HepG2 (cell line): ENCODE results near the gene ADAT3. TPM values are rescaled to one million over a fixed set of nuclear protein-coding genes. Genes with fewer than 3 reads are reported as not detected.

ENCODE experiments used
- AGO2 ChIP-seq: fragments of 200-400 bp; formaldehyde crosslinking; optimal IDR thresholded peaks from 2 replicates; pipeline ENCODE3; 2017; ENCODE audit warnings: mild to moderate bottlenecking, low read depth, low read length, moderate library complexity
- ARHGAP35 ChIP-seq: sonication (generic); formaldehyde crosslinking; IDR thresholded peaks from 2 replicates; pipeline ENCODE4 v1.9.0; 2022; ENCODE audit warnings: mild to moderate bottlenecking, inconsistent platforms, moderate library complexity, missing genetic modification reagents, borderline replicate concordance
- CHCHD3 ChIP-seq: sonication (generic); formaldehyde crosslinking; IDR thresholded peaks from 2 replicates; pipeline ENCODE4 v1.8.0; 2022; ENCODE audit warnings: mild to moderate bottlenecking, missing genetic modification reagents, moderate library complexity
- CSRNP1 ChIP-seq: sonication (generic); formaldehyde crosslinking; IDR thresholded peaks from 2 replicates; pipeline ENCODE4 v1.8.1; 2023; ENCODE audit warnings: mild to moderate bottlenecking, missing genetic modification reagents
- DMAP1 ChIP-seq: IDR thresholded peaks from 2 replicates; pipeline ENCODE4 v1.6.1; 2016
- DR1 ChIP-seq: sonication (generic); formaldehyde crosslinking; IDR thresholded peaks from 2 replicates; pipeline ENCODE4 v1.8.0; 2021; ENCODE audit warnings: mild to moderate bottlenecking, missing genetic modification reagents, inconsistent platforms
- FOXA3 ChIP-seq: IDR thresholded peaks from 2 replicates; pipeline ENCODE4 v1.6.1; 2016; ENCODE audit warnings: missing genetic modification reagents, missing compliant biosample characterization
- GTF2F1 ChIP-seq: fragments of 150-350 bp; IDR thresholded peaks from 2 replicates; pipeline ENCODE4 v1.6.1; 2014; ENCODE audit warnings: low read length
- KDM5B ChIP-seq: sonication (generic); formaldehyde crosslinking; IDR thresholded peaks from 2 replicates; pipeline ENCODE4 v1.4.0; 2020; ENCODE audit warnings: missing genetic modification reagents, mild to moderate bottlenecking, borderline replicate concordance
- KLF15 ChIP-seq: sonication (generic); formaldehyde crosslinking; IDR thresholded peaks from 2 replicates; pipeline ENCODE4 v1.8.1; 2023; ENCODE audit warnings: borderline replicate concordance, mild to moderate bottlenecking, inconsistent platforms, missing genetic modification reagents, mixed read lengths
- MNT ChIP-seq: fragments of 450-650 bp; IDR thresholded peaks from 2 replicates; pipeline ENCODE4 v1.6.1; 2016
- NFATC3 ChIP-seq: sonication (generic); formaldehyde crosslinking; IDR thresholded peaks from 2 replicates; pipeline ENCODE4 v1.5.1; 2020; ENCODE audit warnings: mild to moderate bottlenecking, missing genetic modification reagents
- NRL ChIP-seq: sonication (generic); formaldehyde crosslinking; IDR thresholded peaks from 2 replicates; pipeline ENCODE4 v1.5.0; 2020; ENCODE audit warnings: missing genetic modification reagents, mild to moderate bottlenecking, moderate library complexity, borderline replicate concordance
- RBAK ChIP-seq: sonication (generic); formaldehyde crosslinking; IDR thresholded peaks from 2 replicates; pipeline ENCODE4 v1.5.1; 2020; ENCODE audit warnings: mild to moderate bottlenecking, missing genetic modification reagents
- THRA ChIP-seq: sonication (generic); formaldehyde crosslinking; IDR thresholded peaks from 2 replicates; pipeline ENCODE4 v1.4.0; 2020; ENCODE audit warnings: missing genetic modification reagents, borderline replicate concordance
- WIZ ChIP-seq: sonication (generic); formaldehyde crosslinking; IDR thresholded peaks from 2 replicates; pipeline ENCODE4 v1.5.1; 2020; ENCODE audit warnings: mild to moderate bottlenecking, missing genetic modification reagents
- XBP1 ChIP-seq: sonication (generic); formaldehyde crosslinking; IDR thresholded peaks from 2 replicates; pipeline ENCODE4 v1.5.0; 2020; ENCODE audit warnings: missing genetic modification reagents
- ZBTB33 ChIP-seq: sonication (generic); formaldehyde crosslinking; IDR thresholded peaks from 2 replicates; pipeline ENCODE4 v1.4.0; 2020; ENCODE audit warnings: missing genetic modification reagents
- ZBTB7B ChIP-seq: sonication (generic); formaldehyde crosslinking; IDR thresholded peaks from 2 replicates; pipeline ENCODE4 v1.4.0; 2020; ENCODE audit warnings: missing genetic modification reagents
- ZBTB8A ChIP-seq: sonication (generic); formaldehyde crosslinking; IDR thresholded peaks from 2 replicates; pipeline ENCODE4 v1.4.0; 2020; ENCODE audit warnings: mild to moderate bottlenecking, low read depth, missing genetic modification reagents, borderline replicate concordance
- ZFP1 ChIP-seq: IDR thresholded peaks from 2 replicates; pipeline ENCODE4 v1.6.1; 2016
- ZNF224 ChIP-seq: sonication (generic); formaldehyde crosslinking; IDR thresholded peaks from 2 replicates; pipeline ENCODE4 v1.5.0; 2020; ENCODE audit warnings: mild to moderate bottlenecking, missing genetic modification reagents
- ZNF274 ChIP-seq: sonication (generic); formaldehyde crosslinking; IDR thresholded peaks from 2 replicates; pipeline ENCODE4 v1.5.1; 2020; ENCODE audit warnings: mild to moderate bottlenecking, missing genetic modification reagents
- ZNF430 ChIP-seq: sonication (generic); formaldehyde crosslinking; IDR thresholded peaks from 2 replicates; pipeline ENCODE4 v1.9.0; 2021; ENCODE audit warnings: mild to moderate bottlenecking, missing genetic modification reagents
- ZNF775 ChIP-seq: sonication (generic); formaldehyde crosslinking; IDR thresholded peaks from 2 replicates; pipeline ENCODE4 v1.4.0; 2020; ENCODE audit warnings: missing genetic modification reagents, mild to moderate bottlenecking, moderate library complexity, borderline replicate concordance
- polyA plus RNA-seq, 8 experiments: library from polyadenylated mRNA; depleted of rRNA in 3 of 8; stranded (reverse) in 7 of 8; unstranded in 1 of 8; fragments of >200 nt; fragmentation: Illumina TruSeq in 4 of 8; extraction: Trizol in 4 of 8; gene quantifications; 2 replicates each; pipeline versions ENCODE4 v1.2.1 to v1.2.3, GENCODE V29; 2011 to 2016; ENCODE audit warnings: low read depth in 4 of 8, missing spikeins in 1 of 8, mixed read lengths in 1 of 8; ENCODE audit not compliant: insufficient read depth in 1 of 8
- total RNA-seq, 5 experiments: library from RNA; depleted of rRNA; stranded (reverse); fragments of >200 nt; fragmentation: Illumina TruSeq; extraction: Trizol; gene quantifications; 2 replicates each; pipeline ENCODE4 v1.2.3, GENCODE V29; 2016; ENCODE audit warnings: low read depth in 1 of 5

The ADAT3 gene
- total and polyA plus RNA-seq, 2 of the 13 experiments (the other 11 are each of a cell fraction or from before 2014, with no cell fraction given): 0.95 to 3.5 TPM

- TF ChIP-seq WIZ (no peak), DMAP1 (CRISPR knock-in tag) (0 out of 2 replicates have a peak, but pooled peaks have one; percentile 49), ZFP1 (CRISPR knock-in tag) (no peak), KDM5B (CRISPR knock-in tag) (peak; percentile 84), NRL (no peak), CHCHD3 (no peak), NFATC3 (CRISPR knock-in tag) (no peak), ZBTB33 (CRISPR knock-in tag) (peak; percentile 36; the same call in 1 of the 2 replicates), GTF2F1 (no peak), THRA (peak; percentile 74; the same call in 1 of the 2 replicates), DR1 (CRISPR knock-in tag) (no peak), ZNF224 (CRISPR knock-in tag) (no peak), ZBTB7B (CRISPR knock-in tag) (0 out of 2 replicates have a peak, but pooled peaks have one; percentile 38), ZNF274 (peak; percentile 32; the same call in 1 of the 2 replicates), ARHGAP35 (CRISPR knock-in tag) (no peak), ZNF430 (CRISPR knock-in tag) (no peak), KLF15 (CRISPR knock-in tag) (no peak), ZNF775 (CRISPR knock-in tag) (no peak), CSRNP1 (CRISPR knock-in tag) (peak; percentile 17; the same call in 1 of the 2 replicates), MNT (no peak; the same call in 1 of the 2 replicates), FOXA3 (peak; percentile 57), AGO2 (no peak), XBP1 (no peak), ZBTB8A (CRISPR knock-in tag) (no peak), RBAK (CRISPR knock-in tag) (peak; percentile 63; the same call in 1 of the 2 replicates)
These were observed at the start of gene ADAT3, which contains the start of gene SCAMP4 (continued) for GRCh38 chr19:1905110-1905862.
